ENCODE results near the gene BSPRY.

BSPRY gene

GRCh38 chr9:113326230-113326629 is 23.1 kb upstream of the BSPRY start:
- TF ChIP-seq SPI1 (IDR thresholded peaks at IDR 0.05; ENCODE audit: borderline replicate concordance, low read depth) (no peak), REST (IDR thresholded peaks at IDR 0.05; ENCODE audit: insufficient replicate concordance, low read depth) (no peak), CTCF (IDR thresholded peaks at IDR 0.05; ENCODE audit: insufficient read depth, low read length) (no peak), GABPA (IDR thresholded peaks at IDR 0.05; ENCODE audit: low read depth) (no peak), POLR2AphosphoS5 (IDR thresholded peaks at IDR 0.05; ENCODE audit: low read depth) (no peak)
- no peaks in the 10 kb centered on the region for H3K27me3 ChIP-seq (ENCODE audit: insufficient read depth, poor library complexity, severe bottlenecking)
- H3K27ac ChIP-seq (replicated peaks) = no peak overlapping the region
- DNase-seq (ENCODE audit: low read depth in 1 of 2, low spot score in 1 of 2) = no peak
- no peak overlapping the region for H3K4me3 ChIP-seq (replicated peaks; ENCODE audit: insufficient read depth, low read length)

GRCh38 chr9:113328045-113328782 is 21.1 kb upstream of the BSPRY start:
- no peak overlapping the region for H3K4me3 ChIP-seq (replicated peaks; ENCODE audit: insufficient read depth, low read length)
- TF ChIP-seq CTCF (IDR thresholded peaks at IDR 0.05; ENCODE audit: insufficient read depth, low read length) (no peak), POLR2AphosphoS5 (IDR thresholded peaks at IDR 0.05; ENCODE audit: low read depth) (no peak), REST (IDR thresholded peaks at IDR 0.05; ENCODE audit: insufficient replicate concordance, low read depth) (no peak), SPI1 (IDR thresholded peaks at IDR 0.05; ENCODE audit: borderline replicate concordance, low read depth) (no peak), GABPA (IDR thresholded peaks at IDR 0.05; ENCODE audit: low read depth) (no peak)
- H3K27me3 ChIP-seq (ENCODE audit: insufficient read depth, poor library complexity, severe bottlenecking) = no peaks in the 10 kb centered on the region
- H3K27ac ChIP-seq (replicated peaks) = no peak overlapping the region
- DNase-seq (ENCODE audit: low read depth in 1 of 2, low spot score in 1 of 2) = no peak

GRCh38 chr9:113331780-113332179 is 17.6 kb upstream of the BSPRY start:
- TF ChIP-seq CTCF (IDR thresholded peaks at IDR 0.05; ENCODE audit: insufficient read depth, low read length) = no peak
- no peak for TF ChIP-seq POLR2AphosphoS5 (IDR thresholded peaks at IDR 0.05; ENCODE audit: low read depth)
- no peak for TF ChIP-seq SPI1 (IDR thresholded peaks at IDR 0.05; ENCODE audit: borderline replicate concordance, low read depth)
- TF ChIP-seq REST (IDR thresholded peaks at IDR 0.05; ENCODE audit: insufficient replicate concordance, low read depth) = no peak
- no peak for TF ChIP-seq GABPA (IDR thresholded peaks at IDR 0.05; ENCODE audit: low read depth)
- no peak overlapping the region for H3K4me3 ChIP-seq (replicated peaks; ENCODE audit: insufficient read depth, low read length)
- H3K27me3 ChIP-seq (ENCODE audit: insufficient read depth, poor library complexity, severe bottlenecking) = no peaks in the 10 kb centered on the region
- DNase-seq (ENCODE audit: low read depth in 1 of 2, low spot score in 1 of 2) = no peak
- H3K27ac ChIP-seq (replicated peaks) = no peak overlapping the region

Measured in HL-60 (cell line).